ENCODE measurements around the gene UBE2F.

DNA sequence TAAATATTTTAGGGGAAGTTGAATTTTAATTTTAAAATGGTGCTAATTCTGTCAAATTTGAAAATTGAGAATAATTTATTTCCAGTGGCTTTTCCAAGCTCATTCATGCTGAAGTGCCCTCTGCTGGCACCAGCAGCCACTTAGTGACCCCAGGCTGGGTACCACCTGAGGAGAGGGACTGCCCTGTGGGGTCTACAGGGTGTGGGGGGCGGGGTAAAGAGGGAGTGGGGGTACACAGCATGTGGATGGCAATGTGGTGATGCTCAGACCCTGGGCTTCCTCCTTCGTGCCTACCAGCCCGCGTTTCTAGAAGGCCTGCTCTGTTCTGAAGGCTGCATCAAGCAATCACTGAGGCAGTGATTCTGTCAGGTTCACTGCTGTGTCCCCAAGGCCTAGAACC, 48.9 kb downstream of the UBE2F start:
- TF ChIP-seq CTCF (conservative IDR thresholded peaks at IDR 0.05; ENCODE audit: low read length) (peak; percentile 65), EZH2phosphoT487 (IDR thresholded peaks at IDR 0.05; ENCODE audit: borderline replicate concordance, low read depth, low read length) (no peak)
